GM12878 (cell line): Measurements from ENCODE around the gene TBCK.

Source experiments
- ATF2 ChIP-seq: IDR thresholded peaks from 2 replicates; pipeline ENCODE4 v1.6.1; 2012; ENCODE audit warnings: low read length, inconsistent platforms
- CREB1 ChIP-seq: IDR thresholded peaks from 2 replicates; pipeline ENCODE4 v1.6.1; 2012; ENCODE audit warnings: low read depth, mild to moderate bottlenecking, inconsistent platforms
- CTCF ChIP-seq, 3 experiments: IDR thresholded peaks in 2 of 3; conservative IDR thresholded peaks in 1 of 3; 2 replicates each; pipeline ENCODE4 v1.5.1; 2011; ENCODE audit warnings: low read depth in 3 of 3, low read length in 3 of 3, mild to moderate bottlenecking in 3 of 3, control low read depth in 2 of 3, moderate library complexity in 2 of 3, inconsistent platforms in 1 of 3, mixed read lengths in 1 of 3; ENCODE audit not compliant: control insufficient read depth in 2 of 3, insufficient read depth in 1 of 3; ENCODE audit errors: extremely low read depth in 1 of 3
- E2F8 ChIP-seq: fragments of 450-650 bp; IDR thresholded peaks from 2 replicates; pipeline ENCODE4 v1.6.1; 2018; ENCODE audit warnings: mild to moderate bottlenecking, low read depth, moderate library complexity; ENCODE audit not compliant: partially characterized antibody
- EZH2 ChIP-seq: IDR thresholded peaks from 2 replicates; pipeline ENCODE4 v1.6.1; 2012; ENCODE audit warnings: low read depth, mild to moderate bottlenecking, control low read depth, inconsistent platforms, low read length, borderline replicate concordance; ENCODE audit not compliant: control insufficient read depth
- HCFC1 ChIP-seq: fragments of 150-350 bp; IDR thresholded peaks from 2 replicates; pipeline ENCODE4 v1.6.1; 2014; ENCODE audit warnings: low read length
- POLR2AphosphoS5 ChIP-seq: IDR thresholded peaks from 2 replicates; pipeline ENCODE4 v1.6.1; 2011; ENCODE audit warnings: mild to moderate bottlenecking, low read length, inconsistent platforms
- RELB ChIP-seq: fragments of 450-650 bp; IDR thresholded peaks from 2 replicates; pipeline ENCODE4 v1.6.1; 2017; ENCODE audit warnings: low read depth, mild to moderate bottlenecking, moderate library complexity
- REST ChIP-seq: IDR thresholded peaks from 2 replicates; pipeline ENCODE4 v1.6.1; 2012; ENCODE audit warnings: mild to moderate bottlenecking, low read depth, low read length
- RFX5 ChIP-seq: IDR thresholded peaks from 2 replicates; pipeline ENCODE4 v1.6.1; 2011; ENCODE audit warnings: low read depth, low read length, improper control_type of control experiment
- SPI1 ChIP-seq: IDR thresholded peaks from 2 replicates; pipeline ENCODE4 v1.6.1; 2011; ENCODE audit warnings: low read depth, mild to moderate bottlenecking, low read length, moderate library complexity, borderline replicate concordance; ENCODE audit not compliant: insufficient read depth
- TAF1 ChIP-seq: IDR thresholded peaks from 2 replicates; pipeline ENCODE4 v1.6.1; 2011; ENCODE audit warnings: mild to moderate bottlenecking, low read depth, low read length, borderline replicate concordance
- ZBTB33 ChIP-seq: fragments of 450-650 bp; IDR thresholded peaks from 2 replicates; pipeline ENCODE4 v1.6.1; 2017; ENCODE audit warnings: mild to moderate bottlenecking
- ZNF274 ChIP-seq: IDR thresholded peaks from one replicate; pipeline ENCODE4 v1.8.0; 2011; ENCODE audit not compliant: insufficient read length, insufficient read depth

- TF ChIP-seq CTCF (IDR thresholded peaks at IDR 0.05 in 2 of 3, conservative IDR thresholded peaks at IDR 0.05 in 1 of 3; ENCODE audit: control insufficient read depth in 2 of 3, extremely low read depth in 1 of 3, insufficient read depth in 1 of 3, low read depth in 3 of 3, low read length in 3 of 3) (no peak), E2F8 (no peak), RELB (no peak), CREB1 (no peak), EZH2 (no peak), ZNF274 (no peak), TAF1 (no peak), HCFC1 (no peak), REST (no peak), POLR2AphosphoS5 (no peak), SPI1 (no peak), ATF2 (no peak), RFX5 (no peak), ZBTB33 (no peak)
These were observed 121.2 kb downstream of the TBCK start for GRCh38 chr4:106194801-106195200.
